Mesothelial cell of epicardium (in vitro differentiated cells): ENCODE measurements around the gene YY2. TPM values are rescaled to one million over a fixed set of nuclear protein-coding genes. Genes with fewer than 3 reads are reported as not detected.
"Not testable (repeated sequence)": the region's sequence is repeated elsewhere in the genome, so short reads cannot be mapped to it uniquely, and the experiment has no call there.

ENCODE experiments used
- DNase-seq, 2 experiments: peaks; one replicate each; pipeline ENCODE4 v3.0.0; 2021; ENCODE audit warnings: low spot score in 2 of 2; ENCODE audit not compliant: unreplicated experiment in 2 of 2
- H3K27ac Mint-ChIP-seq: 2 replicates; pipeline ENCODE4 v1.8.0; 2021; ENCODE audit warnings: mixed read lengths
- H3K27me3 Mint-ChIP-seq: 2 replicates; pipeline ENCODE4 v1.8.0; 2021; ENCODE audit warnings: low read depth, mixed read lengths
- H3K36me3 Mint-ChIP-seq: 2 replicates; pipeline ENCODE4 v1.8.0; 2021; ENCODE audit warnings: mixed read lengths
- H3K4me1 Mint-ChIP-seq: 2 replicates; pipeline ENCODE4 v1.8.0; 2021; ENCODE audit warnings: mixed read lengths
- H3K4me3 Mint-ChIP-seq: 2 replicates; pipeline ENCODE4 v1.8.0; 2021; ENCODE audit warnings: mild to moderate bottlenecking, moderate library complexity, mixed read lengths
- H3K9me3 Mint-ChIP-seq: 2 replicates; pipeline ENCODE4 v1.8.0; 2021; ENCODE audit warnings: mixed read lengths
- CTCF ChIP-seq: fragments of 200-600 bp; sonication (generic); IDR thresholded peaks from one replicate; pipeline ENCODE4 v1.5.0; 2021; ENCODE audit warnings: antibody characterized with exemption; ENCODE audit not compliant: unreplicated experiment
- total RNA-seq: library from RNA; stranded (reverse); gene quantifications from 3 replicates; pipeline ENCODE4 v1.2.1, GENCODE V29; 2021

YY2 gene
- total RNA-seq, 1 donor from 2014 or later, result 3.6 TPM

- H3K27me3 Mint-ChIP-seq, result no peaks in the 10 kb centered on the region
- no peak overlapping the region for H3K4me3 Mint-ChIP-seq
- no peaks in the 10 kb centered on the region for H3K9me3 Mint-ChIP-seq
- TF ChIP-seq CTCF, result no peak
- H3K27ac Mint-ChIP-seq, result peak overlapping the region; percentile 94
- H3K4me1 Mint-ChIP-seq, result peaks cover 33% of the 10 kb centered on the region
- no peak for DNase-seq
- H3K36me3 Mint-ChIP-seq, result no peaks in the 10 kb centered on the region
These were observed 17.4 kb downstream of the YY2 start for GRCh38 chrX:21873063-21873775.

GRCh38 chrX:21874182-21874581 is 18.4 kb downstream of the YY2 start:
- not testable (repeated sequence) for DNase-seq, H3K36me3 Mint-ChIP-seq, H3K4me3 Mint-ChIP-seq, H3K27me3 Mint-ChIP-seq, H3K9me3 Mint-ChIP-seq
- Mint-ChIP-seq H3K27ac (peak overlapping the region; percentile 25), H3K4me1 (peaks cover 33% of the 10 kb centered on the region)

GRCh38 chrX:21875013-21875412 is 19.2 kb downstream of the YY2 start:
- peak overlapping the region; percentile 68 for H3K27ac Mint-ChIP-seq
- TF ChIP-seq CTCF, result no peak

GRCh38 chrX:21881881-21882574 is 26.2 kb downstream of the YY2 start:
- H3K4me1 Mint-ChIP-seq, result peaks cover 18% of the 10 kb centered on the region
- no peak overlapping the region for H3K27ac Mint-ChIP-seq
- H3K36me3 Mint-ChIP-seq, result peaks cover 10% of the 10 kb centered on the region
- H3K27me3 Mint-ChIP-seq, result no peaks in the 10 kb centered on the region
- H3K4me3 Mint-ChIP-seq, result no peak overlapping the region
- TF ChIP-seq CTCF, result no peak
- no peaks in the 10 kb centered on the region for H3K9me3 Mint-ChIP-seq
- DNase-seq, result no peak

More at GRCh38 chrX:21875013-21875412, 19.2 kb downstream of the YY2 start:
- no peaks in the 10 kb centered on the region for H3K27me3 Mint-ChIP-seq
- H3K4me3 Mint-ChIP-seq, result no peak overlapping the region
- H3K4me1 Mint-ChIP-seq, result peaks cover 33% of the 10 kb centered on the region
- H3K36me3 Mint-ChIP-seq, result no peaks in the 10 kb centered on the region
- no peaks in the 10 kb centered on the region for H3K9me3 Mint-ChIP-seq
- DNase-seq, result no peak

GRCh38 chrX:21883258-21883657 is 27.5 kb downstream of the YY2 start:
- peaks cover 18% of the 10 kb centered on the region for H3K4me1 Mint-ChIP-seq
- H3K36me3 Mint-ChIP-seq, result peaks cover 10% of the 10 kb centered on the region
- no peaks in the 10 kb centered on the region for H3K9me3 Mint-ChIP-seq
- H3K27me3 Mint-ChIP-seq, result no peaks in the 10 kb centered on the region
- TF ChIP-seq CTCF, result no peak
- no peak overlapping the region for H3K4me3 Mint-ChIP-seq
- DNase-seq, result no peak
- H3K27ac Mint-ChIP-seq, result peak overlapping the region; percentile 13

GRCh38 chrX:21885568-21885967 is 29.8 kb downstream of the YY2 start:
- TF ChIP-seq CTCF, result no peak

More at GRCh38 chrX:21885568-21885967, 29.8 kb downstream of the YY2 start:
- Mint-ChIP-seq H3K27me3 (no peaks in the 10 kb centered on the region), H3K9me3 (no peaks in the 10 kb centered on the region), H3K4me1 (peaks cover 18% of the 10 kb centered on the region), H3K4me3 (no peak overlapping the region), H3K27ac (peak overlapping the region; percentile 88), H3K36me3 (peaks cover 7% of the 10 kb centered on the region)
- DNase-seq, result no peak
